ENCODE measurements around the gene FOXK2.
A peak's percentile ranks its signal among the peaks of the same experiment; 100 is the strongest.
"Not testable (repeated sequence)": the region's sequence is repeated elsewhere in the genome, so short reads cannot be mapped to it uniquely, and the experiment has no call there.

The FOXK2 gene

DNA sequence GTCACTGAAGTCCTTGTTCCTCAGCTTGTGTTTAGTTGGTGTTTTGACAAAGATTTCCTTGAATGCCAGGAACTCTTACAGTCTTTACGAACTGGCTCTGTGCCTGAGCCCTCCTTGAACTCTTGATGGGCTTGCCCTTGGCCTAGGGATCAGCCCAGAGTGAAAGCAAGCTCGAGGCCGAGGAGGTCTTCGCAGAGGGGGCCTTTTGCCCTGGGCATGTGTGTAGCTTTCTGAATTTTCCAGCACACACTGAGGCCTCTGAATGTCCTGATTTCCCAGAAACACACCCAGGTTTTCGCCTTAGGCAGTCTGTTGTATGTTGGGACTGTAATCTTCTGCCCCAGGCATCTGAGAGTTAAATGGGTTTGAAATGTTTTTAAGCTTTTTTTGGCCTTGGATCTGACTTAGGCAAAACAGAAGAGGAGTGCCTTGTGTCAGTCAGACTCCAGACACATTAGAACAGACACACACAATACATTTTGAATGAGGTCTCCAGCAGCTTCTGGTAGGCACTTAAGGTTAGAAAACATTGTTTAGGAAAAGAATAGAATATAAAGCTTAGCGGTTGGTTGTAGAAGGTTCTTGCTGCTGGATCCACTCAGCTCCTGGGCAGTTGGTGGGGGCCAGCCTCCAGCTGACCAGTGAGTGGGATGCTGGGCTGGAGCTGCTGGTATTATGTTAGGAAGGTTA lies 17.1 kb downstream of the FOXK2 start:
- no peak for DNase-seq

DNA sequence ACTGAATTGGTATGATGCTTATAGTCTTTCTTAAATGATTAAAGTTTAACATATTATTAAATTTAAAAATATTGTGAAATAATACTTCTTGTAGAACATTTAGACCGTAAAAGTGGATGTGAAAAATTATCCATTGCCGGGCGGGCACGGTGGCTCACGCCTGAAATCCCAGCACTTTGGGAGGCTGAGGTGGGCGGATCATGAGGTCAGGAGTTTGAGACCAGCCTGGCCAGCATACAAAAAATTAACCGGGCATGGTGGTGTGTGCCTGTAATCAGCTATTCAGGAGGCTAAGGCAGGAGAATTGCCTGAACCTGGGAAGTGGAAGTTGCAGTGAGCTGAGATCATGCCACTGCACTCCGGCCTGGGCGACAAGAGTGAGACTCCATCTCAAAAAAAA lies 17.7 kb downstream of the FOXK2 start:
- not testable (repeated sequence) for DNase-seq

DNA sequence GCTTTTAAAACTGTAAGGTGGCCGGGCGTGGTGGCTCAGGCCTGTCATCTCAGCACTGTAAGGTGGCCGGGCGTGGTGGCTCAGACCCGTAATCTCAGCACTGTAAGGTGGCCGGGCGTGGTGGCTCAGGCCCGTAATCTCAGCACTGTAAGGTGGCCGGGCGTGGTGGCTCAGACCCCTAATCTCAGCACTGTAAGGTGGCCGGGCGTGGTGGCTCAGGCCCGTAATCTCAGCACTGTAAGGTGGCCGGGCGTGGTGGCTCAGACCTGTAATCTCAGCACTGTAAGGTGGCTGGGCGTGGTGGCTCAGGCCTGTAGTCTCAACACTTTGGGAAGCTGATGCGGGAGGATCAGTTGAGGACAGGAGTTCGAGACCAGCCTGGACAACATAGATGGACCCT lies 19.5 kb downstream of the FOXK2 start:
- not testable (repeated sequence) for DNase-seq

DNA sequence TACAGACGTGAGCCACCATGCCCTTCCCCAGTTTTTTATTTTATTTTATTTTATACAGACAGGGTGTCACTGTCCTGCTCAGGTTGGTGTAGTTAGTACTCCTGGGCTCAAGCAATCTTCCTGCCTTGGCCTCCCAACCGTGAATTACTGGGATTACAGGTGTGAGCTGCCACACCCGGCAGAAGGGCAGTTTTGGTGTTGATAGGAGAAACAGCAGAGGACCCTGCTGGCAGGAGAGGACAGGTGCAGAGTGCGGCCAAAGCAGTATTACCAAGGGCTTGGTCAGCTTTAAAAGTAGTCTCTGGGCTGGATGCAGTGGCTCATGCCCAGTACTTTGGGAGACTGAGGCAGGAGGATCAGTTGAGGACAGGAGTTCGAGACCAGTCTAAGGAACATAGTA lies 22.9 kb downstream of the FOXK2 start:
- DNase-seq: no peak

DNA sequence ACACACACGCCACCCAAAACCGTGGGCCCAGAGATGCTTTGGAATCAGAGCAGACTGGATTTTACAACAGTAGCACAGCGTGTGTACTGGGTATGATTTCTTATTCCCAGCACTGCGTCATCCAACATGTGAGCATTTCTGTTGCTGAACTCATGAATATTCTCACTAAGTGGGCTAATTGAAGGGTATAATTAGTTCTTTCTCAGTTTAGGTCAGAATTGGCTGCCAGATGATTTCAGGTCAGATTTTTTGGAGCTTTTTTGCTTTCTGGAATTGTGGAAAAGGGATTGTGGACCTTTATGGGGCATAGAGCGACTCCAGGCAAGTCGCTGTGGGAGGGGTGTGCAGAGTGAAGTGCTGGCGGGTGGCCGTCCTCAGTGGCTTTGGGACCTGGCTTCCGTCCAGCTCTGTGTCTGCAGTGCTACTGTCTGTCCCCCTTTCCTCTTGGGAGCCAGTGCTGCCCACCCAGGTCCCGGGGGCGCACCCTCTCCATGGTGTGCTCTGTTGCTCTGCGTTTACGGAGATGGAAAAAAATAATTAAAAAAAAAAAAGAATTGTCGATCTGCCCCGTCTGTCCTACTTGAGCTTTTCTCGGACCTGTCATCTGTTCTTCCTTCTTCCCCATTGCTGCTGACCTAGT lies 25.0 kb downstream of the FOXK2 start:
- DNase-seq: no peak

DNA sequence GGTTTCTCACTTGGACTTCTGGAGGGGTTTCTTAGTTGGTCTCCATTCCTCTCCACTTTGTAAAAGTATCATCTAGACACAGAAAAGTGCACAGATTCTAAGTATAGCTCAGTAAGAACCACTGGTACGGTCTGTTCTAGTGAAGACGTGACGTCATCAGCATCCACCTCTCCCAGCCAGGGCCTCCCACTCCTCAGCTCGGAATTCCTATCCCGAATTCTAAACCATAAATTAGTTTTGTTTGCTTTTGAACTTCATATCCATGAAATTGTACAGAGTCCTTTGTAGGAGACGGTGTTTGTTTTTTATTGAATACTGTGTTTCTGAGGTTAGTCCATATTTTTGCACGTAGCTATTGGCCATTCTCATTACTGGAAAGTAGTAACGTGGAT lies 25.5 kb downstream of the FOXK2 start:
- no peak for DNase-seq

DNA sequence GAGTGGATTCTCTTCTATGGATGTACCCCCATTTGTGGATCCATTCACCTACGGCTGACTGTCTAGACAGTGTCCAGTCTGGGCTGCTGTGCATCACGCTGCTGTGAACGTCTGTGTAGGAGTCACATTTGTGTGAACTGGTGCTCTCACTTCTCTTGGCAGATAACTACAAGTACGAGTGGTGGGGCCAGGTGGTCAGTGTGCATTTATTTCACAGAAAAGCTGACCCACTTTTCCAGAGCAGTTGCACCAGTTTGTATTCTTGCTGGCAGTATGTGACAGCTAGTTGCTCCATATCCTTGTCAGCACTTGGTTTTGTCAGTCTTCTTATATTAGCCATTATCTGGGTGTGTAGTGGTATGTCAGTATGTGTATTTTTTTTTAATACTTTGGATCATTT lies 28.4 kb downstream of the FOXK2 start:
- no peak for DNase-seq

DNA sequence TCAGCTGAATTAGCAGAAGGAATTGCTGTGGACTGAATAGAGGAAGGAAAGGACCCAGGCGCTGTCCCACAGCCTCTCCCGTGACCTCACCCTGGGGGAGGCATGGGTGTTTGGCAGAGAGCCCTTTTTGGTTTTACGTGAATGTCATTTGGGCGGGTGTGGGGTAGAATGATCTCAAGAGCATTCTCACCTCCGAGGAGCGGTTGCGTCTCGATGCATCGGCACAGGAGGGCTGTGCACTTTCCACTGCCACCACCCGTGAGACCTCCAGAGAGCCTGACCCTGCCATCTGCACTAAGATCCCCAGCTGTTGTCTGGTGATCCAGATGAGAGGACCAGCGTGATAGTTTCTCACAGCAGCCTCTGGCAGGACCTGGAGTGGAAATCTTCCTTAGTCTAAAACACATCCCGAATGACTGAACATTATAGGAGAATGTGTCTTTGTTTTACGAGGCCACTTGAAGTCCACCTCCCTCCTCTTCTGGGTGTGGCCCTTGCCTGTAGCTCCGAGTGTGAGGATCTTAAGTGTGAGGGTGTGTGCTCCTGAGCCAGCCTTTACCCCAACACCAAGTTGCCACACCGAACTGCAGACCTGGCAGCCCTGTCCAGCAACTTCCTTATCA lies 29.3 kb downstream of the FOXK2 start:
- peak; percentile 84 for DNase-seq

DNA sequence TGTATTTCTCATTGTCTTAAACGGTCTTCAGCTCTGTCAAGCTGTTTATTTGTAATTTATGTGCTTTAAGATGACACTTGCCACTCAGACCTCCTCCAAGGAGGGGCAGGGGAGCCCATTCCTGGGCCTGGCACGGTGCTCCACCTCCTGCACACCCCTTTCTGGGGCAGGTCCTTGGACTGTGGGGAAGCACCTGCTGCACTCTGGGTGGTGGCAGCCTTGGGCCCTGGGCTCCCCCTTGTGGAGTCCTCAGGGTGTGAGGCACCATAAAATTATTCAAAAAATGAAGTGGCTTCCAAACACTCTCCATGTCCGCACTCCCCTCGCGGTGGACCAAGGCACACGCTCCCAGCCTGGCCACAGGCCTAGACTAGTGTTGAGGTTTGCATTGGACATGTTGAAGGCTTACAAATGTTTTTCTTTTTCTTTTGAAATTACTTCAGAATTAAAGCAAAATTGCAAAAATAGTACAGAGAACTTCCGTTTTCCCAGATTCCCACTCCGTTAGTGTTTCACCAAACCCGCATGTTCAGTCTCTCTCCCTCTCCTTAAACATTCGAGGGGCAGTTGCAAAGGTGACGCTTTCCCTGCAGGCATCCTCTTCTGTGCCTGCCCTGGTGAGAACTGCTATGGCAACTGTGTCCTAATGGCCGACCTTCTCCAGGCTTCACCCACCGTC lies 32.4 kb downstream of the FOXK2 start:
- peak; percentile 89 for DNase-seq

DNA sequence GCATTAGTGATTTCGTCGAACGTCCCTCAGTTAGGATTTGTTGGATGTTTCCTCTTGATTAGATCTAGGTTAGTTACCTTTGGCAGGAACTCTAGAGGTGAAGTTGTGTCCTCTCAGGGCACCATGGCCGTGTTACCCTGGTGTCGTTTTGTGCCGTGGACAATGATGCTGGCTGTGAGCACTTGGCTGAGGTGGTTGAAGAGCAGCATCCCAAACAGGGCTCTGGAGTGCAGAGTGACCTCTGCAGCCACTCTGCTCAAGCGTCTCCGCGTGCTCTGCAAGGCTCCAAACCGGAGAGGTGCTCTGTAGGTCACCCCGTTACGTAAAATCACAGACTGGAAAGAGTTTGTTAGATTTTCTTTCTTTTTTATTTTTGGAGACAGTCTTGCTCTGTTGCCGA lies 33.0 kb downstream of the FOXK2 start:
- no peak for DNase-seq

DNA sequence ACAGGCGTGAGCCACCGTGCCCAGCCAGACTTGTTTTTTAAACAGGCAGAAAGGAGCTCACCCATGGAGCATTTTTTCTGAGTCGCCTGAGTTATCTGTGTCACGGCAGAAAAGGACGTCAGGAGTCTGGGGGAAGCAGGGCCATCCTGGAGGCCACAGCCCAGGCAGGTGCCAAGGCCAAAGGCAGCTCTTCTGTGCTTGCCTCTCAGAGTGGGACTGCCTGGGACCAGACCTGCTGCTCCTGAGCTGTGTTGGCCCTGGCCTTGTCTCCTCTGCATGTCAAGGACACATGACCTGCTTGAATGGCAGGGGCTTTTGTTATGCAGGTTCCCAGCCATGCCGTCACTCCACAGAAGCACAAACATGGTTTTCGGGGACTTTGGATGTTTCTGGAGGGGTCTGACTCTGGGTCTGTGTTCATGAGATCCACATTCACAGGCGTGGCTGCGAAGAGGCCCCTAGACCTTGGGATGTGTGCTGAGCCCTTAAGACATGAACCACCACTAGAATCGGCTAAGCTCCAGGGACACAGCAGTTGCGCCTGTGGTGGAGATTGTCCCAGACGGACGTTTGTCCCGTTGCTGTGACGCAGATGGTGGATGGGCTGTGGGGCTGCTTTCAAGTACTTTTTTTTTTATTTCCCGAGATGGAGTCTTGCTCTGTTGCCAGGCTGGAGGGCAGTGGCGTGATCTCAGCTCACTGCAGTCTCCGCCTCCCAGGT lies 33.8 kb downstream of the FOXK2 start:
- DNase-seq: no peak

DNA sequence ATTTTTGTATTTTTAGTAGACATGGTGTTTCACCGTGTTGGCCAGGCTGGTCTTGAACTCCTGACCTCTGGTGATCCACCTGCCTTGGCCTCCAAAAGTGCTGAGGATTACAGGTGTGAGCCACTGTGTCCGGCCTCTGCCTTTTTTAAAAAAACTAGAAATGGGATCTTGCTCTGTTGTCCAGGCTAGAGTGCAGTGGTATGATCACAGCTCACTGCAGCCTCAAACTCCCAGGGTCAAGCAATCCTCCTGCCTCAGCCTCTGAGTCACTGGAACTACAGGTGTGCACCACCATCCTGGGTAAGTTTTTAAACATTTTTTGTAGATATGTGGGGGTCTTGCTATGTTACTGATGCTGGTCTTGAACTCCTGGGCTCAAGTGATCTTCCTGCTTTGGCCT lies 38.0 kb downstream of the FOXK2 start:
- DNase-seq: not testable (repeated sequence)

DNA sequence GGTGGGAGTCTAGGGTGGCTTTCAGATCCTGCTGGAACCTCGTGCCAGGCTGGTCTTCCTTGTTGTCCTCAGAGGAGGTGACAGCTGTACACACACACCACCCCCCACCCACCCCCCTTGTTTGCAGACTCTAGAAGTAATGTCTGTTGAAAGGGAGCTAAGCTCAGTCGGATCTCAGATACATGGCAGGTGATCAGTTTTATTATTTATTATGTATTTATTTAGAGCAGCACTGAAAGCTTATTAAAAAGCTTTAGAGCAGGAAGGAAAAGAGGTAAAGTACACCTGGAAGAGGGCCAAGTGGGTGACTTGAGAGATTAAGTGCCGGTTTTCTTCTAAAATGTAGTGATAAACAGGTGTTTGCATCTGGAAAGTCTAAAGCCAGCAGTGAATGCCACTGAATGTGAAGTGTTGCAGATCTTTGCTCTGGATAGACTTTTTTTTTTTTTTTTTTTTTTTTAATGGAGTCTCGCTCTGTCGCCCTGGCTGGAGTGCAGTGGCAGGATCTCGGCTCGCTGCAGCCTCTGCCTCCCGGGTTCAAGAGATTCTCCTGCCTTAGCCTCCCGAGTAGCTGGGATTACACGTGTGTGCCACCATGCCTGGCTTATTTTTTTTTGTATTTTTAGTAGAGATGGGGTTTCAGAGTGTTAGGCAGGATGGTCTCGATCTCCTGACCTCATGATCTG lies 40.2 kb downstream of the FOXK2 start:
- peak; percentile 51 for DNase-seq

DNA sequence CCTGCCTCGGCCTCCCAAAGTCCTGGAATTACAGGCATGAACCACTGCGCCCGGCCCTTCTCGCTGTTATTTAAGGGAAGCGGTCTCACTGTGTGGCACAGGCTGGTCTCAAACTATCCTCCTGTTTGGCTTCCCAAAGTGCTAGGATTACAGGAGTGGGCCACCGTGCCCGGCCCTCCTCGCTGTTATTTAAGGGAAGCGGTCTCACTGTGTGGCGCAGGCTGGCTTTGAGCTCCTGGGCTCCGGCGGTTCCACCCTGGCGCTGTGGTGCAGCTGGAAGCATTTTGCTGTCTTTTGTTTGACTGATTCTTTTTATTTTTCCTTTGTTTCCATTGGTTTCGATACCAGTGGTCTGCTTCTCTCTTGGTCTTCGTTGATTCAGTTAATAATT lies 40.7 kb downstream of the FOXK2 start:
- no peak for DNase-seq

DNA sequence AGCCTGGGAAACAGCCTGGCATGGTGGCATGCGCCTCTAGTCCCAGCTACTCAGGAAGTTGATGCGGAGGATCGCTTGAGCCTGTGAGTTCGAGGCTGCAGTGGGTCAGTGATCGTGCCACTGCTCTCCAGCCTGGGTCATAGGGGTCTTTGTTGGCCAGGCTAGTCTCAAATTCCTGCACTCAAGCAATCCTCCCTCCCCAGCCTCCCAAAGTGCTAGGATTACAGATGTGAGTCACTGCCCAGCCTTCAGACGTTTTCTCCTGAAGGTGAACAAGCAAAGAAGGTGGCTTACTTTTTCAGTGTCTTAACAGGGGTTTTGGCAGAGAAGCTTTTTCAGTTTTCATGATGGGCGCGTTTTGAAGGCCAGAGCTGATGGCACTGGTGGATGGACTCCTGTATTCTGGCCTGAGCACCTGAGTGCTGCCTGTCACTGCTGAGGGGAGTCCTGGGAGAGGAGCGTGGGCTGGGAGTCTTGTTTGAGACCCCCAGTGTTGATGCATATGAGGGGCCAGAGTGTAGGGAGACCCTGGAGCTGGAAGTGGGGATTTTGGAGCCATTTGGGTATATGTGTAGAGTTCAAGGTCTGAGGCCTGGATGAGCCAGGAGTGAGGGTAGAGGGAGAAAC lies 41.4 kb downstream of the FOXK2 start:
- no peak for DNase-seq

DNA sequence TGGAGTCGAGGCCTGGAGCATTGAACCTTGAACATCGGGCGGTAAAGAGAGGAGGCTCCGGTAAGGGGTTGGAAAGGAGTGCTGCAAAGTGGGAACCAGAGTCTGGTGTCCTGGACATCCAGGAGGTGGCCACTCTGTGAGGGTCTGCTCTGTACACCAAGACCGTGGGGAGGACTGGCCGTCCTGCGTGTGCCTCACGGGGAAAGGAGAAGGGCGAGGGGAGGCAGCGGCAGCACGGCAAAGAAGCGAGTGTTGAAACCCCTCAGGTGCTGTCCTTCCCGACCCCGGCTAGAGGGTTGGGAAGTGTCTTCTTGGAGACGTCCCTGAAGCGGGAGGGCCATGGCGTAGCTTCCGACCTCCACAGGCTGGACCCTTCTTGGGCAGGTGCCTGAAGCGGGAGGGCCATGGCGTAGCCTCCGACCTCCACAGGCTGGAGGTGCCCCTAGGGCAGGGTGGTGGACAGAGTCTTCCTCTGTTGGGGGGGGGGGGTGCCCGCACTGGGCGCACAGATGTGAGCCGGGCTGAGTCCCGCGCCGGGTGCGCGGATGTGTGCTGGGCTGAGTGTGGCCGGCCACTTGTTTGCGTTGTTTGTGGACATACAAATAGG lies 42.0 kb downstream of the FOXK2 start:
- no peak for DNase-seq

DNA sequence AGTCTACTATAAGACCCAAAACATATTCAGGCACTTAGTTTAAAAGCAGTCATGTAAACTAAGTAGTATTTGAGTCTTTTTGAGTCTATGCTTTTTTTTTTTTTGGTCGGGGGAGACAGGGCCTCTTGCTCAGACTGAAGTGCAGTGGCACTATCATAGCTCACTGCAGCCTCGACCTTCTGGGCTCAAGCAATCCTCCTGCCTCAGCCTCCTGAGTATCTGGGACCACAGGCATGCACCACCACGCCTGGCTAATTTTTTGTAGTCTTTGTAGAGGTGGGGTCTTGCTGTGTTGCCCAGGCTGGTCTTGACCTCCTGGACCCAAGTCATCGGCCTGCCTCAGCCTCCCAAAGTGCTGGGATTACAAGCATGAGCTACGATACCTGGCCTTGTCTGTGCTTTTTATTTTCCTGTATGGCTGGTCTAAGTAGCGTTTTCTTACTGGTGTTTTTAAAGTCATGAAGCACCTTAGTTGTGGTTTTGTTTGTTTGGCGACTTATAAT lies 43.2 kb downstream of the FOXK2 start:
- DNase-seq: not testable (repeated sequence)

DNA sequence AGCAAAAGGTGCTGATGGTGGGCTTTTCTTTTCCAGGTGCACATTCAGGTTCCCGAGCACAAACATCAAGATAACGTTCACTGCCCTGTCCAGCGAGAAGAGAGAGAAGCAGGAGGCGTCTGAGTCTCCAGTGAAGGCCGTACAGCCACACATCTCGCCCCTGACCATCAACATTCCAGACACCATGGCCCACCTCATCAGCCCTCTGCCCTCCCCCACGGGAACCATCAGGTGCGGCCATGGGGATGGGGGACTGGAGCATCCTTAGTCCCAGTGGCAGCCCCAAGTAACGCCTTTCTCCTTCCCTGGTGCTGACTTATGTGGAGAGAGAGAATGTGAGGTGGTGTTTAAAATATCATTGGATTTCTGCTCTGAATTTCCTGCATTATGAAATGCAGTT lies 43.8 kb downstream of the FOXK2 start:
- DNase-seq: no peak

DNA sequence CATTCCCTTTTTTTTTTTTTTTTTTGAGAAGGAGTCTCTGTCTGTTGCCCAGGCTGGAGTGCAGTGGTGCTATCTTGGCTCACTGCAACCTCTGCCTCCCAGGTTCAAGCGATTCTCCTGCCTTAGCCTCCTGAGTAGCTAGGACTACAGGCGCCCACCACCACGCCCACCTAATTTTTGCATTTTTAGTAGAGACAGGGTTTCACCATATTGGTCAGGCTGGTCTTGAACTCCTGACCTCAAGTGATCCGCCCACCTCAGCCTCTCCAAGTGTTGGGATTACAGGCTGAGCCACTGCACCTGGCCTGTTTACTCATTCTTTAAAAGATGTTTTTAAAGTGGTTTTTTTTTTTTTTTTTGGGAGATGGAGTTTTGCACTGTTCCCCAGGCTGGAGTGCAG lies 44.2 kb downstream of the FOXK2 start:
- DNase-seq: not testable (repeated sequence)

DNA sequence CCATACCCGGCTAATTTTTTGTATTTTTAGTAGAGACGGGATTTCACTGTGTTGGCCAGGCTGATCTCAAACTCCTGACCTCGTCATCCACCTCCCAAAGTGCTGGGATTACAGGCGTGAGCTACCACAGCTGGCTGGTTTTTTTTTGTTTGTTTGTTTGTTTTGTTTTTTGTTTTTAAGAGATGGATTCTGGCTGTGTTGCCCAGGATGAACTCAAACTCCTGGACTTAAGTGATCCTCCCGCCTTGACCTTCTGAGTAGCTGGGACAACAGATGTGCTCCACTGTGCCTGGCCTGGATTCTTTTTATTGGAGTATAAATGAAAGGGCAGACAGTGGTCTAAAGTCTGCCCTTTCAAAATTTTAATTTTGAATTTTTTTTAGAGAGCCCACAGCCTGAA lies 44.7 kb downstream of the FOXK2 start:
- DNase-seq: no peak

DNA sequence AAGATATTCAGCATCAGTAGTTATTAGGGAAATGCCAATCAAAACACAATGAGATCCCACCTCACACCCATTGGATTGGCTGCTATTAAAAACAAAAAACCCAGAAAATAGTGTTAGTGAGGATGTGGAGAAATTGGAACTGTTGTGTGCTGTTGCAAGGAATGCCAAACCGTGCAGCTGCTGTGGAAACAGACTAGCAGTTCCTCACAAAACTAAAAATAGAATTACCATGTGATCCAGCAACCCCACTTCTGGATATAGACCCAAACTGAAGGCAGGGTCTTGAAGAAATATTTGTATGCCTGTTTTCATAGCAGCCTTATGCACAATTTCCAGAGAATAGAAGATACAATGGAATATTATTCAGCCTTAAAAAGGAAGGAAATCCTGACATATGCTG lies 46.0 kb downstream of the FOXK2 start:
- DNase-seq: no peak

All from hematopoietic multipotent progenitor cell treated with erythropoietin and hydrocortisone succinate and interleukin-3 and kit ligand, for 4 days (in vitro differentiated cells).